ENCODE data around the gene FLNB.

The FLNB gene

GRCh38 chr3:58164199-58164879, 156.1 kb downstream of the FLNB start:
- in situ Hi-C loops (cut with MboI; ENCODE audit: low sequenced_read_pairs), result no loop called here
- Histone ChIP-seq H3K36me3 (replicated peaks) (peaks cover 9% of the 10 kb centered on the region), H3K9me3 (no peaks in the 10 kb centered on the region), H3K4me1 (no peaks in the 10 kb centered on the region), H3K27me3 (ENCODE audit: low read depth) (no peaks in the 10 kb centered on the region), H3K4me3 (no peak overlapping the region)
- DNase-seq (ENCODE audit: low spot score in 2 of 2), result no peak

GRCh38 chr3:58164906-58165821, 156.9 kb downstream of the FLNB start:
- no peak overlapping the region for H3K4me3 ChIP-seq
- in situ Hi-C loops (cut with MboI; ENCODE audit: low sequenced_read_pairs), result no loop called here
- H3K4me1 ChIP-seq, result no peaks in the 10 kb centered on the region

GRCh38 chr3:58167431-58168351, 159.5 kb downstream of the FLNB start:
- Histone ChIP-seq H3K36me3 (replicated peaks) (peaks cover 12% of the 10 kb centered on the region), H3K4me1 (no peaks in the 10 kb centered on the region), H3K4me3 (no peak overlapping the region), H3K9me3 (no peaks in the 10 kb centered on the region), H3K27me3 (ENCODE audit: low read depth) (no peaks in the 10 kb centered on the region)
- peak; percentile 35 to 82 for DNase-seq (ENCODE audit: low spot score in 2 of 2)
- in situ Hi-C loops (cut with MboI; ENCODE audit: low sequenced_read_pairs), result no loop called here

More at GRCh38 chr3:58164906-58165821, 156.9 kb downstream of the FLNB start:
- peak in 1 of 2 experiments; percentile 41 for DNase-seq (ENCODE audit: low spot score in 2 of 2)
- Histone ChIP-seq H3K27me3 (ENCODE audit: low read depth) (no peaks in the 10 kb centered on the region), H3K36me3 (replicated peaks) (peaks cover 11% of the 10 kb centered on the region), H3K9me3 (no peaks in the 10 kb centered on the region)

DNA sequence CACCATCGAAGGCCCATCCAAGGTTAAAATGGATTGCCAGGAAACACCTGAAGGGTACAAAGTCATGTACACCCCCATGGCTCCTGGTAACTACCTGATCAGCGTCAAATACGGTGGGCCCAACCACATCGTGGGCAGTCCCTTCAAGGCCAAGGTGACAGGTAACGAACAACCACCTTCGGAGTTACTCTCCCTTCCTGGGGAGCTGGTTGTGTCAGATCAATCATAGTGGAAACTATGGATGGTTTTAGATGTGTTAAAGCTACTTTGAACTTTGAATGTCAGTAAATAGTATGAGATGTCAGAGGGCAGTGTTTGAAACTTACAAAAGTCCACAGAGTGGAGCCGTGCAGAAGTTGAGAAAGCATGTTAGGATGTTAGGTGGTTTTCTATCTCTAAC, 160.3 kb downstream of the FLNB start:
- in situ Hi-C loops (cut with MboI; ENCODE audit: low sequenced_read_pairs), result no loop called here
- H3K4me3 ChIP-seq, result no peak overlapping the region
- H3K36me3 ChIP-seq (replicated peaks), result peaks cover 12% of the 10 kb centered on the region
- no peak for DNase-seq (ENCODE audit: low spot score in 2 of 2)
- no peaks in the 10 kb centered on the region for H3K9me3 ChIP-seq
- no peaks in the 10 kb centered on the region for H3K4me1 ChIP-seq
- no peaks in the 10 kb centered on the region for H3K27me3 ChIP-seq (ENCODE audit: low read depth)

DNA sequence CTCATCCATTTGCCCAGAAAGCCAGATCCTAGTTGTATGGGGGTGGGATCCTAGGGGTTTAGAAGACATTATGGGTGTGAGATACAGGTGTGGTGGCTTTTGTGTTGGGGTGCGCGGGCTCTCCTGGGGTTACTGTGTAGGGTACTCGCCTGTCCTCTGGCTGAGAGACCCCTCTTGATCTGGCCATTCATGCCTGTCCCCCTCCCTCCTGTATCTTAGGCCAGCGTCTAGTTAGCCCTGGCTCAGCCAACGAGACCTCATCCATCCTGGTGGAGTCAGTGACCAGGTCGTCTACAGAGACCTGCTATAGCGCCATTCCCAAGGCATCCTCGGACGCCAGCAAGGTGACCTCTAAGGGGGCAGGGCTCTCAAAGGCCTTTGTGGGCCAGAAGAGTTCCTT, 161.1 kb downstream of the FLNB start:
- Histone ChIP-seq H3K36me3 (replicated peaks) (peaks cover 12% of the 10 kb centered on the region), H3K27me3 (ENCODE audit: low read depth) (no peaks in the 10 kb centered on the region), H3K4me1 (no peaks in the 10 kb centered on the region), H3K9me3 (no peaks in the 10 kb centered on the region), H3K4me3 (no peak overlapping the region)
- DNase-seq (ENCODE audit: low spot score in 2 of 2), result no peak
- in situ Hi-C loops (cut with MboI; ENCODE audit: low sequenced_read_pairs), result no loop called here

DNA sequence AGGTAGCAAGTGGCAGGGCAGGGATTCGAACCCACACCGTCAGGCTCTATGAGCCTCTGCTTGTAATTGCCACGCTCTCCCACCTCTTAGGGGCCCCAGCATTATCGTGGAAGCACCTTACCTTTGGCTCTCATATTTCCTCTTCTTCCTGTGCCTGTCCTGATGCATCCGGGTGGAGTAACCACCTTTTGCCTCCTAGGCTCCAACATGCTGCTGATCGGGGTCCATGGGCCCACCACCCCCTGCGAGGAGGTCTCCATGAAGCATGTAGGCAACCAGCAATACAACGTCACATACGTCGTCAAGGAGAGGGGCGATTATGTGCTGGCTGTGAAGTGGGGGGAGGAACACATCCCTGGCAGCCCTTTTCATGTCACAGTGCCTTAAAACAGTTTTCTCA, 162.2 kb downstream of the FLNB start:
- H3K36me3 ChIP-seq (replicated peaks), result peaks cover 12% of the 10 kb centered on the region
- H3K4me3 ChIP-seq, result no peak overlapping the region

DNA sequence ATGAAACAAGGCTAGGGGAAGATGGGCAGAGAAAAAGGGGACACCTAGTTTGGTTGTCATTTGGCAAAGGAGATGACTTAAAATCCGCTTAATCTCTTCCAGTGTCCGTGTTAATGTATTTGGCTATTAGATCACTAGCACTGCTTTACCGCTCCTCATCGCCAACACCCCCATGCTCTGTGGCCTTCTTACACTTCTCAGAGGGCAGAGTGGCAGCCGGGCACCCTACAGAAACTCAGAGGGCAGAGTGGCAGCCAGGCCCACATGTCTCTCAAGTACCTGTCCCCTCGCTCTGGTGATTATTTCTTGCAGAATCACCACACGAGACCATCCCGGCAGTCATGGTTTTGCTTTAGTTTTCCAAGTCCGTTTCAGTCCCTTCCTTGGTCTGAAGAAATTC, 162.9 kb downstream of the FLNB start:
- no peaks in the 10 kb centered on the region for H3K4me1 ChIP-seq
- H3K9me3 ChIP-seq, result no peaks in the 10 kb centered on the region
- DNase-seq (ENCODE audit: low spot score in 2 of 2), result no peak
- no peaks in the 10 kb centered on the region for H3K27me3 ChIP-seq (ENCODE audit: low read depth)
- H3K36me3 ChIP-seq (replicated peaks), result peaks cover 12% of the 10 kb centered on the region
- no peak overlapping the region for H3K4me3 ChIP-seq
- in situ Hi-C loops (cut with MboI; ENCODE audit: low sequenced_read_pairs), result no loop called here

More for the DNA sequence above, 162.2 kb downstream of the FLNB start:
- Histone ChIP-seq H3K27me3 (ENCODE audit: low read depth) (no peaks in the 10 kb centered on the region), H3K4me1 (no peaks in the 10 kb centered on the region), H3K9me3 (no peaks in the 10 kb centered on the region)
- in situ Hi-C loops (cut with MboI; ENCODE audit: low sequenced_read_pairs), result no loop called here
- no peak for DNase-seq (ENCODE audit: low spot score in 2 of 2)

- H3K4me3 ChIP-seq, result no peak overlapping the region
Observed at GRCh38 chr3:58173029-58173668, 164.9 kb downstream of the FLNB start.

GRCh38 chr3:58173669-58174398, 165.6 kb downstream of the FLNB start:
- Histone ChIP-seq H3K4me3 (no peak overlapping the region), H3K4me1 (no peaks in the 10 kb centered on the region), H3K9me3 (no peaks in the 10 kb centered on the region), H3K27me3 (ENCODE audit: low read depth) (no peaks in the 10 kb centered on the region), H3K36me3 (replicated peaks) (peaks cover 8% of the 10 kb centered on the region)
- in situ Hi-C loops (cut with MboI; ENCODE audit: low sequenced_read_pairs), result no loop called here
- peak in 1 of 2 experiments; percentile 45 for DNase-seq (ENCODE audit: low spot score in 2 of 2)

More at GRCh38 chr3:58173029-58173668, 164.9 kb downstream of the FLNB start:
- no peaks in the 10 kb centered on the region for H3K9me3 ChIP-seq
- DNase-seq (ENCODE audit: low spot score in 2 of 2), result no peak
- in situ Hi-C loops (cut with MboI; ENCODE audit: low sequenced_read_pairs), result no loop called here
- no peaks in the 10 kb centered on the region for H3K4me1 ChIP-seq
- peaks cover 12% of the 10 kb centered on the region for H3K36me3 ChIP-seq (replicated peaks)
- no peaks in the 10 kb centered on the region for H3K27me3 ChIP-seq (ENCODE audit: low read depth)

DNA sequence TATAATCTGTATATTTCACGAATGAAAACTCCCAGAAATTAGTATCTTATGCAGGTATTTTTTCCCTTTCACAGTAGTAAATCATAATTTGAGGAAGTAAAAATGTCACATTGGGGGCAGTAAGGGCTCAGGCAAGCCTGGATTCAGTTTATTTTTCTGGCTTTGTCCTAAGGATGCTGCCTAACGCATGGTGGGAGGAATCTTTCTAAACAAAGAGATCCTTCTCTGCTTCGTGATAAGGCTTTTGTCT, 166.9 kb downstream of the FLNB start:
- H3K9me3 ChIP-seq, result no peaks in the 10 kb centered on the region
- peaks cover 5% of the 10 kb centered on the region for H3K36me3 ChIP-seq (replicated peaks)
- H3K4me1 ChIP-seq, result no peaks in the 10 kb centered on the region
- H3K27me3 ChIP-seq (ENCODE audit: low read depth), result no peaks in the 10 kb centered on the region
- DNase-seq (ENCODE audit: low spot score in 2 of 2), result no peak
- H3K4me3 ChIP-seq, result no peak overlapping the region
- in situ Hi-C loops (cut with MboI; ENCODE audit: low sequenced_read_pairs), result loop anchor here (25.0 kb wide), 1 partner anchor 362 kb away; the partner anchor contains the start of gene ACOX2

DNA sequence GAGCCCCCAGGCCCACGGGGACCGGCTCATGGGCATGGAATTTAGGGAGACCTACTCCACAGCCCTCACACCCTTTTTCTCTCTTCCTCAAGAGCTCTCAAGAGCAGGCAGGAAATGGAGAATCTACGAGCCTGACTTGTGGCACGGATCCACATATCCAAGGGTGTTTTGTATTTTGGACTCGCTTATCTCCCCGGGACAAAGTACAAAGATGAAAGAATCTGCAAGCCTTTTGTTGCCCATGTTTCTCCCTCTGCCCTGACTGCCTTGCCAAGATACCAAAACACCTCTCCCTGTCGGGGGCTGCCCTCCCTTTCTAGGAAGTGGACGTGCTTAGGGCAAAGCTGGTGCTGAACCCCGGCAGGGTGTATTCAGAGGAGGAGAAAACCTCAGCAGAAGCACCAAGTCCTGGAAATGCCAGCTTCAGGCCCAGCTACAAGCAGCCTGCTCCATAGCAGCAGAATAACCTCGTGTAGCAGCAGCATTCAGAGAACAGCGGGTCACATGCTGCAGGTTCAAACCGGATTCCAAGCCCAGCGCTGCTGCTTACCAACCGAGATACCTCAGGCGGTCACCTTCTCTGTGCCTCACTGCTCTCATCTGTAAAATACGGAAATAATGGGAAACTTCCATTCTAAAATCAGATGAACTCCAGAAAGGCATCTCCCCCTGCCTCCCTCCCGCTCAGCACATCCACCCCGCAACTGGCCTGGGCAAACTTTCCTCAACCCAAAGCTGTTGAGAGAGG, 167.4 kb downstream of the FLNB start:
- DNase-seq (ENCODE audit: low spot score in 2 of 2), result no peak
- Histone ChIP-seq H3K36me3 (replicated peaks) (peaks cover 5% of the 10 kb centered on the region), H3K4me3 (no peak overlapping the region), H3K27me3 (ENCODE audit: low read depth) (no peaks in the 10 kb centered on the region), H3K9me3 (no peaks in the 10 kb centered on the region), H3K4me1 (no peaks in the 10 kb centered on the region)
- in situ Hi-C loops (cut with MboI; ENCODE audit: low sequenced_read_pairs), result loop anchor here (25.0 kb wide), 1 partner anchor 362 kb away; the partner anchor contains the start of gene ACOX2

DNA sequence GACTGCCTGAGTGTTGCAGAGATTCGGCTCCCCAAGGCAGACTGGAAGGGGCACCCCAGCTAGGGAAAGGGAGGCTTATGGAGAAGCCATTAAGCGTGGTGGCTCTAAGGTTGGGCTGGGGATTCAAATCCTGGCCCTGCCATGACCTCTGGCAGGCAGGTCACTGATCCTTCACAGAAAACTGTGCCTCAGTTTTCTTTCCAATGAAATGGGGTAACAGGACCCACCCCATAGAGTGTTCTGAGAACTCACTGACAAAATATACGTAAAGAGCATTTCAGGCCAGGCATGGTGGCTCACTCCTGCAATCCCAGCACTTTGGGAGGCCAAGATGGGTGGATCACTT, 167.9 kb downstream of the FLNB start:
- in situ Hi-C loops (cut with MboI; ENCODE audit: low sequenced_read_pairs), result loop anchor here (25.0 kb wide), 1 partner anchor 361 kb away; the partner anchor contains the start of gene ACOX2
- Histone ChIP-seq H3K4me3 (no peak overlapping the region), H3K27me3 (ENCODE audit: low read depth) (no peaks in the 10 kb centered on the region)

More for the DNA sequence above, 167.9 kb downstream of the FLNB start:
- no peak for DNase-seq (ENCODE audit: low spot score in 2 of 2)
- no peaks in the 10 kb centered on the region for H3K36me3 ChIP-seq (replicated peaks)
- H3K9me3 ChIP-seq, result no peaks in the 10 kb centered on the region
- H3K4me1 ChIP-seq, result no peaks in the 10 kb centered on the region
